Panc1 (cell line): ENCODE measurements around the gene TREML1. TPM values are rescaled to one million over a fixed set of nuclear protein-coding genes. Genes with fewer than 3 reads are reported as not detected.

Experiments
- ATAC-seq: fragments of 200-7000 bp; cut with Tn5 transposase; 2 replicates; pipeline ENCODE4 v1.9.1; 2020; ENCODE audit warnings: mild to moderate bottlenecking, moderate library complexity
- BruUV-seq: library from RNA; stranded (reverse); fragments of 400-500 nt; replicated peaks from 2 replicates; lab custom pipeline; 2021; lab: Mats Ljungman, UMichigan
- CTCF ChIA-PET: fragments of 300-600 bp; sonication (Branson Sonifier 250); formaldehyde crosslinking; loops from one replicate; lab custom pipeline; 2022; ENCODE audit warnings: antibody characterized with exemption; lab: Charles Lee
- POLR2A ChIA-PET: fragments of 300-600 bp; sonication (Branson Sonifier 250); formaldehyde crosslinking; loops from one replicate; lab custom pipeline; 2022; ENCODE audit warnings: antibody characterized with exemption; lab: Charles Lee
- DNase-seq: peaks from one replicate; pipeline ENCODE4 v3.0.0-alpha.2; 2010; ENCODE audit warnings: low read depth, low spot score
- H3K27ac ChIP-seq: 2 replicates; pipeline ENCODE4 v1.5.1; 2011; ENCODE audit warnings: mild to moderate bottlenecking, low read length, inconsistent platforms
- H3K27me3 ChIP-seq: fragments of 200-500 bp; sonication (Bioruptor generic); 2 replicates; pipeline ENCODE4 v1.6.0; 2014; ENCODE audit warnings: low read length, inconsistent platforms; ENCODE audit not compliant: control insufficient read depth, insufficient read depth
- H3K36me3 ChIP-seq: fragments of 200-500 bp; sonication (Bioruptor generic); 2 replicates; pipeline ENCODE4 v1.5.1; 2014; ENCODE audit warnings: inconsistent platforms, mild to moderate bottlenecking, low read length, moderate library complexity; ENCODE audit not compliant: control insufficient read depth, insufficient read depth
- H3K4me1 ChIP-seq: 2 replicates; pipeline ENCODE4 v1.5.1; 2011; ENCODE audit warnings: inconsistent platforms, mild to moderate bottlenecking, low read length, moderate library complexity; ENCODE audit not compliant: control insufficient read depth, insufficient read depth
- H3K4me3 ChIP-seq, 2 experiments: 2 replicates each; pipeline ENCODE4 v1.5.1; 2011 to 2012; ENCODE audit warnings: low read depth in 2 of 2, low read length in 2 of 2, mild to moderate bottlenecking in 2 of 2, inconsistent platforms in 1 of 2, moderate library complexity in 1 of 2
- H3K9me3 ChIP-seq: fragments of 200-500 bp; sonication (Bioruptor generic); 2 replicates; pipeline ENCODE4 v1.5.1; 2014; ENCODE audit warnings: low read depth, mild to moderate bottlenecking, inconsistent platforms, low read length, moderate library complexity; ENCODE audit not compliant: control insufficient read depth, insufficient read depth
- CTCF ChIP-seq: fragments of 450-650 bp; IDR thresholded peaks from 2 replicates; pipeline ENCODE4 v1.5.1; 2017; ENCODE audit warnings: mild to moderate bottlenecking
- POLR2AphosphoS5 ChIP-seq: IDR thresholded peaks from 2 replicates; pipeline ENCODE4 v1.6.1; 2012; ENCODE audit warnings: mild to moderate bottlenecking, low read depth, low read length, moderate library complexity
- REST ChIP-seq, 2 experiments: IDR thresholded peaks; 2 replicates each; pipeline ENCODE4 v1.6.1; 2011 to 2012; ENCODE audit warnings: low read depth in 2 of 2, control low read depth in 1 of 2, low read length in 1 of 2, mild to moderate bottlenecking in 1 of 2, moderate library complexity in 1 of 2; ENCODE audit not compliant: insufficient read depth in 1 of 2
- SIN3A ChIP-seq: IDR thresholded peaks from 2 replicates; pipeline ENCODE4 v1.6.1; 2012; ENCODE audit warnings: low read depth, mild to moderate bottlenecking, low read length, moderate library complexity, borderline replicate concordance; ENCODE audit not compliant: insufficient read depth
- TCF7L2 ChIP-seq: IDR thresholded peaks from 2 replicates; pipeline ENCODE4 v1.6.1; 2011; ENCODE audit warnings: mild to moderate bottlenecking, low read depth, low read length, inconsistent platforms
- in situ Hi-C: cut with HindIII; loops from 2 replicates; pipeline ENCODE4 v1.10.0; 2016; ENCODE audit warnings: low sequenced_read_pairs, low pct_unique_long_range_greater_than_20kb
- intact Hi-C: fragments of 100-400 bp; cut with micrococcal nuclease; formaldehyde crosslinking; loops from one replicate; pipeline ENCODE4 v1.10.0; 2022; ENCODE audit not compliant: unreplicated experiment
- total RNA-seq: library from RNA; stranded (reverse); gene quantifications from one replicate; pipeline ENCODE4 v1.2.1, GENCODE V29; 2021; ENCODE audit not compliant: unreplicated experiment

The TREML1 gene
- total RNA-seq, 1 experiment from 2014 or later, result not detected

GRCh38 chr6:41163419-41163717, 9.2 kb upstream of the TREML1 start:
- CTCF ChIA-PET, result no interaction called here
- H3K36me3 ChIP-seq, result no peaks in the 10 kb centered on the region
- TF ChIP-seq TCF7L2, result no peak
- TF ChIP-seq REST (IDR thresholded peaks at IDR 0.05; ENCODE audit: insufficient read depth in 1 of 2, low read depth in 2 of 2, low read length in 1 of 2), result no peak
- TF ChIP-seq SIN3A, result no peak
- TF ChIP-seq CTCF, result no peak
- TF ChIP-seq POLR2AphosphoS5, result no peak
- no peaks in the 10 kb centered on the region for H3K9me3 ChIP-seq
- no peak overlapping the region for H3K27ac ChIP-seq
- no peak for ATAC-seq
- no peak for DNase-seq
- POLR2A ChIA-PET, result no interaction called here
- in situ Hi-C loops (no loop called here), intact Hi-C loops (loop anchor here (10.0 kb wide), 1 partner anchor 59 kb away; no protein-coding TSS in a partner anchor)
- H3K27me3 ChIP-seq, result peaks cover 7% of the 10 kb centered on the region; the same call in 1 of the 2 replicates
- no peak overlapping the region for H3K4me3 ChIP-seq
- no peaks in the 10 kb centered on the region for H3K4me1 ChIP-seq
- no TSS peak for BruUV-seq

- Histone ChIP-seq H3K9me3 (no peaks in the 10 kb centered on the region), H3K27ac (no peak within 1 kb of the TSS), H3K36me3 (no peaks in the 10 kb centered on the region), H3K4me3 (no peak within 1 kb of the TSS), H3K4me1 (no peaks in the 10 kb centered on the region), H3K27me3 (peaks cover 7% of the 10 kb centered on the region; the same call in 1 of the 2 replicates)
- CTCF ChIA-PET, result no interaction called here
- no peak for DNase-seq
- intact Hi-C loops, result loop anchor here (10.0 kb wide), 1 partner anchor 58 kb away; no protein-coding TSS in a partner anchor
- TF ChIP-seq REST (IDR thresholded peaks at IDR 0.05; ENCODE audit: insufficient read depth in 1 of 2, low read depth in 2 of 2, low read length in 1 of 2) (no peak), TCF7L2 (no peak), POLR2AphosphoS5 (no peak), CTCF (no peak), SIN3A (no peak)
- POLR2A ChIA-PET, result no interaction called here
- no peak for ATAC-seq
- in situ Hi-C loops, result no loop called here
- no TSS peak for BruUV-seq
Measured at GRCh38 chr6:41162687-41163418, 8.7 kb upstream of the TREML1 start, which contains the start of gene TREM2. Gene TREM2, minus strand, starts transcription at chr6:41163116. Its CDS starts 34 bp downstream, at chr6:41163082.
